ENCODE results near the gene PRKCA.

PRKCA gene

GRCh38 chr17:66779237-66779606 is 476.8 kb downstream of the PRKCA start:
- TF ChIP-seq TAF1 (IDR thresholded peaks at IDR 0.05; ENCODE audit: low read depth) (no peak), TEAD4 (IDR thresholded peaks at IDR 0.05) (no peak), YY1 (IDR thresholded peaks at IDR 0.05; ENCODE audit: low read depth) (no peak), FOXM1 (IDR thresholded peaks at IDR 0.05; ENCODE audit: borderline replicate concordance, low read depth) (no peak), RAD21 (IDR thresholded peaks at IDR 0.05; ENCODE audit: low read depth) (no peak), EP300 (IDR thresholded peaks at IDR 0.05; ENCODE audit: borderline replicate concordance) (no peak)
- TF ChIP-seq, protein P1, sequence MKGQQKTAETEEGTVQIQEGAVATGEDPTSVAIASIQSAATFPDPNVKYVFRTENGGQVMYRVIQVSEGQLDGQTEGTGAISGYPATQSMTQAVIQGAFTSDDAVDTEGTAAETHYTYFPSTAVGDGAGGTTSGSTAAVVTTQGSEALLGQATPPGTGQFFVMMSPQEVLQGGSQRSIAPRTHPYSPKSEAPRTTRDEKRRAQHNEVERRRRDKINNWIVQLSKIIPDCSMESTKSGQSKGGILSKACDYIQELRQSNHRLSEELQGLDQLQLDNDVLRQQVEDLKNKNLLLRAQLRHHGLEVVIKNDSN (IDR thresholded peaks at IDR 0.05): no peak

DNA sequence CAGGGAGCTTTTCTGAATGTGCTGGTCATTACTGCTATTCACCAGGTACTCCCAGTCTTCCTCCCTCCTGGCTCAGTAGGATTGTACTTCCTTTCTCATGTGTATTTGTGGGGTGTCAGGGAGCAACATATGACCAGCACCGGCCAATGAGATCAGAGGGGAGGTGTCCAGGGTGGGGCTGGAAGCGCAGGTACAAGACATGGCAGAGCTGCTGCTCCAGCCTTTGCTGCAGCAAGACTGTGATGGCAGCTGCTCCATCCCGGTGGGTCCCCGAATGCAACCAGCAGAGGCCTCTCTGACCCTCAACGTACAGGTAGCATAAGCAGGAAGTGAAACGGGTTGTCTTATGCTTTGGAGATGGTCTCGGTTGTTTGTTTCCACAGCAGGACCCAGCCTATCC is 478.7 kb downstream of the PRKCA start:
- TF ChIP-seq, protein P1 (IDR thresholded peaks at IDR 0.05): peak; percentile 59
- TF ChIP-seq CEBPB (IDR thresholded peaks at IDR 0.05): no peak

- no peak for TF ChIP-seq TCF12 (IDR thresholded peaks at IDR 0.05; ENCODE audit: low read depth)
- no peak for TF ChIP-seq EP300 (IDR thresholded peaks at IDR 0.05; ENCODE audit: borderline replicate concordance)
- TF ChIP-seq TEAD4 (IDR thresholded peaks at IDR 0.05): no peak
- no peak for TF ChIP-seq ZBTB7A (IDR thresholded peaks at IDR 0.05; ENCODE audit: low read depth)
- no peak for TF ChIP-seq FOXM1 (IDR thresholded peaks at IDR 0.05; ENCODE audit: borderline replicate concordance, low read depth)
- no peak for TF ChIP-seq REST (IDR thresholded peaks at IDR 0.05; ENCODE audit: low read depth)
- TF ChIP-seq RAD21 (IDR thresholded peaks at IDR 0.05; ENCODE audit: low read depth): no peak
- TF ChIP-seq, protein P1 (IDR thresholded peaks at IDR 0.05): no peak
- no peak for TF ChIP-seq YY1 (IDR thresholded peaks at IDR 0.05; ENCODE audit: low read depth)
- TF ChIP-seq EGR1 (IDR thresholded peaks at IDR 0.05): no peak
- TF ChIP-seq NFIC (IDR thresholded peaks at IDR 0.05): no peak
- no peak for TF ChIP-seq CEBPB (IDR thresholded peaks at IDR 0.05)
- no peak for TF ChIP-seq TAF1 (IDR thresholded peaks at IDR 0.05; ENCODE audit: low read depth)
- no peak for TF ChIP-seq CREB1 (IDR thresholded peaks at IDR 0.05; ENCODE audit: low read depth)
- TF ChIP-seq, protein P2, sequence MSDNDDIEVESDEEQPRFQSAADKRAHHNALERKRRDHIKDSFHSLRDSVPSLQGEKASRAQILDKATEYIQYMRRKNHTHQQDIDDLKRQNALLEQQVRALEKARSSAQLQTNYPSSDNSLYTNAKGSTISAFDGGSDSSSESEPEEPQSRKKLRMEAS (IDR thresholded peaks at IDR 0.05): no peak
Measured at GRCh38 chr17:66782851-66783250, 480.4 kb downstream of the PRKCA start.

DNA sequence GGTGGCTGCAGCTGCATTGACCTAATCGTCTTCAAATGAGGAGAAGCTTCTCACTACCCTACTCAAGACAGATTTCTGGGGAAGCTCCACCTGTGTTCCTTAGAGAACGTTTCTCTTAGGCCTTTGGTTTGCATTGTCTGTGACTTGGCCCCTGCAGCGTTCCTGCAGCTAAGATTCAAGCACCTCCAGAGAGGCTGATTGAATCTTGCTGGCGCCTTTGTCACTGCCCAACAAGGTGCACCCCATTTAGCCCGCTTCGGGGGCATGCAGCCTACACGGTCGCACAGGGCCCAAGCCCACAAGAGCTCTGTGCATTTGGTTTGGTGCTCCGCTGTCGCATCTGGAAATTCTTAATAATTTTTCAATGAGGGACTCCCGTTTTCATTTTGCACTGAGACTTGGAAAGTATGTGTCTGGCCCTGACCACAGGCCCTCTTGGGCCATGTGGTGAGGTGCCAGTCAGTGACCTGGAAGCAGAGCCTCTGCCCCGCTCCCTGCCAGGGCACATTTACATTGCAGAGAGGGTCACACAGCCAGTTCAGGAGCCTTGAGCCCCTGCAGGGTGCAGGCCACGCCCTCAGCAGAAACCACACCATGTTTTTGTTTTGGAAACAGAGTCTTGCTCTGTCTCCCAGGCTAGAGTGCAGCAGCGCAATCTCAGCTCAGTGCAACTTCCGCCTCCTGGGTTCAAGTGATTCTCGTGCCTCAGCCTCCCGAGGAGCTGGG is 481.4 kb downstream of the PRKCA start:
- TF ChIP-seq, protein P1 (IDR thresholded peaks at IDR 0.05): no peak
- TF ChIP-seq TCF12 (IDR thresholded peaks at IDR 0.05; ENCODE audit: low read depth) (no peak), REST (IDR thresholded peaks at IDR 0.05; ENCODE audit: low read depth) (no peak), NFIC (IDR thresholded peaks at IDR 0.05) (no peak), FOXM1 (IDR thresholded peaks at IDR 0.05; ENCODE audit: borderline replicate concordance, low read depth) (no peak), TEAD4 (IDR thresholded peaks at IDR 0.05) (no peak)

DNA sequence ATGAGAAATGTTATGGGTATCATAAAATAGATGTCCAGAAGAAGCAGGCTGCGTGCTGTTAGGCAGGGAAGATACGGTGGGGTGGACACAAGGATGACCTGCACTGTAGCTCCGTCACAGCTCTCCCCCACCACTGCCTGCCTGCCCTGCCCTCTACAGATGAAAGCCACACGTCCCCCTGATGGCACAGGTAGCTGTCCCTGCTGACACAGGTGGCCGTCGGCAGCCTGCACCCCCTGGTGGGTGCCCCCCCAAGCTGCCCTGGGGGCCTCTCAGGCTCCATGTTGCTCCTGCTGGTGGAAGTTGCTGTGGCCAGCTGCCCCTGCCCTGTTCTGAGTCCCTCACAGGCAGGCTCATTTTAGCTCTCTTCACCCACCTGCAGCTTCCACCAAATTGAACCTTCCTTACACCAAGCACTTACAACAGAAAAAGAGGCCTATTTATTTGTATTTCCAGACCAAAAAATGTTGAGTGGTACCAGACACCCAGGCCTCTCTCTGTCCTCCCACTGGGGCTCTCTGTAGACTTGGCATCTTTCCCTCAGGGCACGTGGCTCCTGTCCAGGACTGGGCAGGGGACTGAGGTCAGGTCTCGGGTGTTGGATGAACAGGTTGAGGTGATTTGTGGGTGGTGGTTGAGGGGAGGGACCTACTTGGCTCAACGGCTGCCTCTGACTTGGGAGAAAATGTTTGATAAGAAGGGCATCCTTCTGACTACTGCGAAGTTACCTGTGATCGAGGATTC is 482.4 kb downstream of the PRKCA start:
- no peak for TF ChIP-seq RAD21 (IDR thresholded peaks at IDR 0.05; ENCODE audit: low read depth)
- TF ChIP-seq YY1 (IDR thresholded peaks at IDR 0.05; ENCODE audit: low read depth): no peak
- no peak for TF ChIP-seq CEBPB (IDR thresholded peaks at IDR 0.05)
- TF ChIP-seq TEAD4 (IDR thresholded peaks at IDR 0.05): no peak
- TF ChIP-seq FOXM1 (IDR thresholded peaks at IDR 0.05; ENCODE audit: borderline replicate concordance, low read depth): no peak
- no peak for TF ChIP-seq ZBTB7A (IDR thresholded peaks at IDR 0.05; ENCODE audit: low read depth)
- TF ChIP-seq TCF12 (IDR thresholded peaks at IDR 0.05; ENCODE audit: low read depth): no peak
- TF ChIP-seq EGR1 (IDR thresholded peaks at IDR 0.05): no peak
- no peak for TF ChIP-seq TAF1 (IDR thresholded peaks at IDR 0.05; ENCODE audit: low read depth)
